Measurements from ENCODE around the gene SHMT1.

DNA sequence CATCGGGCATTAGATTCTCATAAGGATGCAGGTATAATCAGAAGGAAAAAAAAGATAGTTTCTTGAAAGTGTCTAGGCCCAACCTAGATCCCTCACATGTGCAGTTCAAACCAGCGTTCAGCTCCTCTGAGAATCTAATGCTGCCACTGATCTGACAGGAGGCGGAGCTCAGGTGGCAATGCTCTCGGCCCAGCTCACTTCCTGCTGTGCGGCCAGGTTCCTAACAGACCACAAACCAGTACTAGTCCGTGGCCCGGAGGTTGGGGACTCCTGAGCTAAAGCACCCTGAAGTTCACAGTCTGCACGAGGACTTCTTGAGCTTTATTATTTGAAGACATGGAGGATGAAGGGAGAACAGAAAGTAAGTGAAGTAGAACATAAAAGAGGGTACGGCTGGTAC lies 31.5 kb downstream of the SHMT1 start:
- no peak for TF ChIP-seq POLR2A (IDR thresholded peaks at IDR 0.05)
- TF ChIP-seq, protein P1, sequence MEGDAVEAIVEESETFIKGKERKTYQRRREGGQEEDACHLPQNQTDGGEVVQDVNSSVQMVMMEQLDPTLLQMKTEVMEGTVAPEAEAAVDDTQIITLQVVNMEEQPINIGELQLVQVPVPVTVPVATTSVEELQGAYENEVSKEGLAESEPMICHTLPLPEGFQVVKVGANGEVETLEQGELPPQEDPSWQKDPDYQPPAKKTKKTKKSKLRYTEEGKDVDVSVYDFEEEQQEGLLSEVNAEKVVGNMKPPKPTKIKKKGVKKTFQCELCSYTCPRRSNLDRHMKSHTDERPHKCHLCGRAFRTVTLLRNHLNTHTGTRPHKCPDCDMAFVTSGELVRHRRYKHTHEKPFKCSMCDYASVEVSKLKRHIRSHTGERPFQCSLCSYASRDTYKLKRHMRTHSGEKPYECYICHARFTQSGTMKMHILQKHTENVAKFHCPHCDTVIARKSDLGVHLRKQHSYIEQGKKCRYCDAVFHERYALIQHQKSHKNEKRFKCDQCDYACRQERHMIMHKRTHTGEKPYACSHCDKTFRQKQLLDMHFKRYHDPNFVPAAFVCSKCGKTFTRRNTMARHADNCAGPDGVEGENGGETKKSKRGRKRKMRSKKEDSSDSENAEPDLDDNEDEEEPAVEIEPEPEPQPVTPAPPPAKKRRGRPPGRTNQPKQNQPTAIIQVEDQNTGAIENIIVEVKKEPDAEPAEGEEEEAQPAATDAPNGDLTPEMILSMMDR (IDR thresholded peaks at IDR 0.05 in 8 of 11, conservative IDR thresholded peaks at IDR 0.05 in 3 of 11) = no peak

Data from spleen (tissue), 7 donors.